ENCODE data around the gene GIMAP6.

GIMAP6 gene

GRCh38 chr7:150656047-150656446, 23.9 kb upstream of the GIMAP6 start:
- no peak overlapping the region for H3K4me3 ChIP-seq (ENCODE audit: low read length in 2 of 2)
- no CpG with 5 or more reads among the region's 5 CpGs for WGBS, 2 donors (ENCODE audit: extremely low coverage in 2 of 2, insufficient read length in 2 of 2, insufficient replicate concordance in 1 of 2)
- no peak overlapping the region for H4K91ac ChIP-seq (ENCODE audit: low read depth, low read length, poor library complexity)
- H3K23ac ChIP-seq (ENCODE audit: low read depth, low read length, poor library complexity), result no peak overlapping the region
- no peak overlapping the region for H2BK120ac ChIP-seq (ENCODE audit: low read depth, low read length)
- no peak overlapping the region for H3K18ac ChIP-seq (ENCODE audit: low read length)
- H4K8ac ChIP-seq (ENCODE audit: low read depth, low read length), result no peak overlapping the region
- H3K9ac ChIP-seq (ENCODE audit: low read depth, low read length, poor library complexity), result no peak overlapping the region
- no peak overlapping the region for H2AK5ac ChIP-seq (ENCODE audit: low read depth, low read length)
- no peak overlapping the region for H3K4ac ChIP-seq (ENCODE audit: low read length)
- H2BK5ac ChIP-seq (ENCODE audit: low read length), result no peak overlapping the region
- no peak overlapping the region for H3K27ac ChIP-seq (replicated peaks; ENCODE audit: low read length)
- H3K27me3 ChIP-seq (ENCODE audit: control insufficient read depth in 3 of 3, insufficient read depth in 3 of 3, low read depth in 1 of 3, low read length in 3 of 3), result no peaks in the 10 kb centered on the region
- no peak for DNase-seq (ENCODE audit: low spot score)
- H3K36me3 ChIP-seq (replicated peaks in 1 of 2; ENCODE audit: control insufficient read depth in 2 of 2, insufficient read depth in 2 of 2, low read length in 2 of 2), result no peaks in the 10 kb centered on the region
- H2BK12ac ChIP-seq (ENCODE audit: low read length), result no peak overlapping the region
- no peaks in the 10 kb centered on the region for H3K9me3 ChIP-seq (replicated peaks in 1 of 2; ENCODE audit: control insufficient read depth in 2 of 2, insufficient read depth in 1 of 2, low read depth in 1 of 2, low read length in 2 of 2)
- peaks cover 0 to 2% of the 10 kb centered on the region in 2 donors for H3K4me1 ChIP-seq (ENCODE audit: control insufficient read depth in 2 of 2, insufficient read depth in 1 of 2, low read depth in 1 of 2, low read length in 2 of 2)
- no peaks in the 10 kb centered on the region for H3K79me1 ChIP-seq (ENCODE audit: low read depth, low read length)
- no peak overlapping the region for H2AFZ ChIP-seq (ENCODE audit: low read length)
- no peak overlapping the region for H3K4me2 ChIP-seq (ENCODE audit: insufficient read depth, low read length, poor library complexity, severe bottlenecking)
- H3K14ac ChIP-seq (ENCODE audit: low read length), result no peak overlapping the region
- H2BK15ac ChIP-seq (ENCODE audit: low read length), result no peak overlapping the region

GRCh38 chr7:150654692-150655091, 22.5 kb upstream of the GIMAP6 start:
- no peak overlapping the region for H2BK15ac ChIP-seq (ENCODE audit: low read length)
- no peak overlapping the region for H3K4me3 ChIP-seq (ENCODE audit: low read length in 2 of 2)
- no peak overlapping the region for H2BK5ac ChIP-seq (ENCODE audit: low read length)
- no CpG with 5 or more reads among the region's 2 CpGs for WGBS, 2 donors (ENCODE audit: extremely low coverage in 2 of 2, insufficient read length in 2 of 2, insufficient replicate concordance in 1 of 2)
- no peak overlapping the region for H3K9ac ChIP-seq (ENCODE audit: low read depth, low read length, poor library complexity)
- H3K27me3 ChIP-seq (ENCODE audit: control insufficient read depth in 3 of 3, insufficient read depth in 3 of 3, low read depth in 1 of 3, low read length in 3 of 3), result no peaks in the 10 kb centered on the region
- H3K23ac ChIP-seq (ENCODE audit: low read depth, low read length, poor library complexity), result no peak overlapping the region
- H2BK120ac ChIP-seq (ENCODE audit: low read depth, low read length), result no peak overlapping the region
- DNase-seq (ENCODE audit: low spot score), result no peak
- no peak overlapping the region for H4K91ac ChIP-seq (ENCODE audit: low read depth, low read length, poor library complexity)
- no peak overlapping the region for H3K4me2 ChIP-seq (ENCODE audit: insufficient read depth, low read length, poor library complexity, severe bottlenecking)
- no peaks in the 10 kb centered on the region for H3K36me3 ChIP-seq (replicated peaks in 1 of 2; ENCODE audit: control insufficient read depth in 2 of 2, insufficient read depth in 2 of 2, low read length in 2 of 2)
- H3K27ac ChIP-seq (replicated peaks; ENCODE audit: low read length), result no peak overlapping the region
- H2AK5ac ChIP-seq (ENCODE audit: low read depth, low read length), result no peak overlapping the region
- peaks cover 0 to 2% of the 10 kb centered on the region in 2 donors for H3K4me1 ChIP-seq (ENCODE audit: control insufficient read depth in 2 of 2, insufficient read depth in 1 of 2, low read depth in 1 of 2, low read length in 2 of 2)
- H2BK12ac ChIP-seq (ENCODE audit: low read length), result no peak overlapping the region
- H3K9me3 ChIP-seq (replicated peaks in 1 of 2; ENCODE audit: control insufficient read depth in 2 of 2, insufficient read depth in 1 of 2, low read depth in 1 of 2, low read length in 2 of 2), result no peaks in the 10 kb centered on the region
- H3K79me1 ChIP-seq (ENCODE audit: low read depth, low read length), result no peaks in the 10 kb centered on the region
- H4K8ac ChIP-seq (ENCODE audit: low read depth, low read length), result no peak overlapping the region
- H3K18ac ChIP-seq (ENCODE audit: low read length), result no peak overlapping the region
- no peak overlapping the region for H2AFZ ChIP-seq (ENCODE audit: low read length)
- no peak overlapping the region for H3K14ac ChIP-seq (ENCODE audit: low read length)
- no peak overlapping the region for H3K4ac ChIP-seq (ENCODE audit: low read length)

DNA sequence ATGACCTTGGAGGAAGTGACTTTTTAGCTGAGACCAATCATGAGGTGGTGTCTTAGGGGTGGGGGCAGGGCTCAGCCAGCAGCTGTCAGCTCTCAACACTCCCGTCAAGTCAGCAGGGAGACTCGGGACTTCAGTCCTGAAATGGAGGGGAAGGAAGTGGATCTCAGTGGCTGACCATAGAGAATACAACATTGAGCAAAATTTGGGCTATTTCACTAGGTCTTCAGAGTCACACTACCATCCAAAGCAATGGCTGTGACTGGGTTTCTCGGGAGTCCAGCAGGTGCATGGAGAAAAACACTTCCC, 16.8 kb upstream of the GIMAP6 start:
- Histone ChIP-seq H3K4me3 (ENCODE audit: low read length in 2 of 2) (no peak overlapping the region), H2AFZ (ENCODE audit: low read length) (no peak overlapping the region), H4K91ac (ENCODE audit: low read depth, low read length, poor library complexity) (no peak overlapping the region), H3K14ac (ENCODE audit: low read length) (no peak overlapping the region), H2AK5ac (ENCODE audit: low read depth, low read length) (no peak overlapping the region), H3K18ac (ENCODE audit: low read length) (no peak overlapping the region), H3K27ac (replicated peaks; ENCODE audit: low read length) (no peak overlapping the region), H2BK12ac (ENCODE audit: low read length) (no peak overlapping the region), H2BK120ac (ENCODE audit: low read depth, low read length) (no peak overlapping the region), H3K27me3 (ENCODE audit: control insufficient read depth in 3 of 3, insufficient read depth in 3 of 3, low read depth in 1 of 3, low read length in 3 of 3) (no peaks in the 10 kb centered on the region), H2BK5ac (ENCODE audit: low read length) (no peak overlapping the region), H3K36me3 (replicated peaks in 1 of 2; ENCODE audit: control insufficient read depth in 2 of 2, insufficient read depth in 2 of 2, low read length in 2 of 2) (no peaks in the 10 kb centered on the region), H3K79me1 (ENCODE audit: low read depth, low read length) (no peaks in the 10 kb centered on the region), H3K4ac (ENCODE audit: low read length) (no peak overlapping the region), H3K23ac (ENCODE audit: low read depth, low read length, poor library complexity) (no peak overlapping the region), H4K8ac (ENCODE audit: low read depth, low read length) (no peak overlapping the region), H2BK15ac (ENCODE audit: low read length) (no peak overlapping the region), H3K4me2 (ENCODE audit: insufficient read depth, low read length, poor library complexity, severe bottlenecking) (no peak overlapping the region), H3K4me1 (ENCODE audit: control insufficient read depth in 2 of 2, insufficient read depth in 1 of 2, low read depth in 1 of 2, low read length in 2 of 2) (no peaks in the 10 kb centered on the region), H3K9me3 (replicated peaks in 1 of 2; ENCODE audit: control insufficient read depth in 2 of 2, insufficient read depth in 1 of 2, low read depth in 1 of 2, low read length in 2 of 2) (no peaks in the 10 kb centered on the region), H3K9ac (ENCODE audit: low read depth, low read length, poor library complexity) (no peak overlapping the region)
- WGBS, 2 donors (ENCODE audit: extremely low coverage in 2 of 2, insufficient read length in 2 of 2, insufficient replicate concordance in 1 of 2), result no CpG with 5 or more reads among the region's 3 CpGs
- no peak for DNase-seq (ENCODE audit: low spot score)

- H3K36me3 ChIP-seq (replicated peaks in 1 of 2; ENCODE audit: control insufficient read depth in 2 of 2, insufficient read depth in 2 of 2, low read length in 2 of 2), result no peaks in the 10 kb centered on the region
- no CpG with 5 or more reads among the region's 3 CpGs for WGBS, 2 donors (ENCODE audit: extremely low coverage in 2 of 2, insufficient read length in 2 of 2, insufficient replicate concordance in 1 of 2)
- H2BK120ac ChIP-seq (ENCODE audit: low read depth, low read length), result no peak overlapping the region
- H3K9ac ChIP-seq (ENCODE audit: low read depth, low read length, poor library complexity), result no peak overlapping the region
- H4K8ac ChIP-seq (ENCODE audit: low read depth, low read length), result no peak overlapping the region
- no peak overlapping the region for H3K4me2 ChIP-seq (ENCODE audit: insufficient read depth, low read length, poor library complexity, severe bottlenecking)
- no peak overlapping the region for H4K91ac ChIP-seq (ENCODE audit: low read depth, low read length, poor library complexity)
- no peak overlapping the region for H3K27ac ChIP-seq (replicated peaks; ENCODE audit: low read length)
- no peak overlapping the region for H2BK5ac ChIP-seq (ENCODE audit: low read length)
- H2AFZ ChIP-seq (ENCODE audit: low read length), result no peak overlapping the region
- H3K9me3 ChIP-seq (replicated peaks in 1 of 2; ENCODE audit: control insufficient read depth in 2 of 2, insufficient read depth in 1 of 2, low read depth in 1 of 2, low read length in 2 of 2), result no peaks in the 10 kb centered on the region
- H3K18ac ChIP-seq (ENCODE audit: low read length), result no peak overlapping the region
- no peaks in the 10 kb centered on the region for H3K4me1 ChIP-seq (ENCODE audit: control insufficient read depth in 2 of 2, insufficient read depth in 1 of 2, low read depth in 1 of 2, low read length in 2 of 2)
- H3K27me3 ChIP-seq (ENCODE audit: control insufficient read depth in 3 of 3, insufficient read depth in 3 of 3, low read depth in 1 of 3, low read length in 3 of 3), result no peaks in the 10 kb centered on the region
- H3K79me1 ChIP-seq (ENCODE audit: low read depth, low read length), result no peaks in the 10 kb centered on the region
- no peak for DNase-seq (ENCODE audit: low spot score)
- no peak overlapping the region for H2BK12ac ChIP-seq (ENCODE audit: low read length)
- H3K23ac ChIP-seq (ENCODE audit: low read depth, low read length, poor library complexity), result no peak overlapping the region
- H2AK5ac ChIP-seq (ENCODE audit: low read depth, low read length), result no peak overlapping the region
- no peak overlapping the region for H3K14ac ChIP-seq (ENCODE audit: low read length)
- no peak overlapping the region for H3K4ac ChIP-seq (ENCODE audit: low read length)
- H3K4me3 ChIP-seq (ENCODE audit: low read length in 2 of 2), result no peak overlapping the region
- H2BK15ac ChIP-seq (ENCODE audit: low read length), result no peak overlapping the region
These were observed 16.3 kb upstream of the GIMAP6 start for GRCh38 chr7:150648353-150649079.

Data from neuronal stem cell (in vitro differentiated cells).